ENCODE measurements around the gene MRPL44.
"Not testable (repeated sequence)": the region's sequence is repeated elsewhere in the genome, so short reads cannot be mapped to it uniquely, and the experiment has no call there.

Gene MRPL44

DNA sequence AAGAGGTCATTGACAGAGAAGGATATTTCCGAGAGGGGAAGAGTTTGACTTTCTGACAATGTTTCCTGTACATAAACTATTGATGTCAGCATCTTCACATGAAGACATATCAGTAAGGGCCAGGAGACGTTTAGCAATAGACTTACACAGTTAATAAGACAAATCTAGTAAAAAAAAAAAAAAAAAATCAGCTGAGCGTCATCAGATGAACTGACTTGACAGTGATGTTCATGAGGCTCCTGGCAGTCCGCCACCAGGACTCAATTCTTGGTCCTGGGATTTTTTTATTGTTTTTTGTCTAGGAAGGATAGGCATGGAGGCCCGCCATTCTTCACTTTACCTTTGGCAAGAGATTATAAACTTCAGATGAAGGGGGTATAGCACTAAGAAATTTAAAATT is 14.5 kb downstream of the MRPL44 start:
- no peak for DNase-seq

DNA sequence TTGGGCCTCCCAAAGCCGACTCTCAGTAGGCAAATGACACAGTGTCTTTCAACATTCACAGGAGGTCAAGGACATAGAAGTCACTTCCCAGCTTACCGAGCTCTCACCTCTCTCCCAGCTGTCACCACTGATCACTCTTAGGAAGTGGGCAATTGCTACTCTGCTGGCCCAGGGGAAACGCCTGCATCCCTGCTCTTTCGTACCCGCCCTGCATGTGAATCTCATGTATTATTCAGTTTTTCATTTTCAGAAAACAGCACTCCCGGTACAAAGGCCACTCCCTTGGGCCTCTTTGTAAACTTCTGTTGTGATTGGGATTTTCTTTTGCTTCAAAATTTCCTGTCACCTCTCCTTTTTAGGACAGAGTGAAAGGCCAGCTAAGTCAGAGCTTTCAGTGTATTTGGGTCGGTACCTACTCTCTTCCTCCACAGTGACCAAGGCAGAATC is 15.4 kb downstream of the MRPL44 start:
- DNase-seq = no peak

DNA sequence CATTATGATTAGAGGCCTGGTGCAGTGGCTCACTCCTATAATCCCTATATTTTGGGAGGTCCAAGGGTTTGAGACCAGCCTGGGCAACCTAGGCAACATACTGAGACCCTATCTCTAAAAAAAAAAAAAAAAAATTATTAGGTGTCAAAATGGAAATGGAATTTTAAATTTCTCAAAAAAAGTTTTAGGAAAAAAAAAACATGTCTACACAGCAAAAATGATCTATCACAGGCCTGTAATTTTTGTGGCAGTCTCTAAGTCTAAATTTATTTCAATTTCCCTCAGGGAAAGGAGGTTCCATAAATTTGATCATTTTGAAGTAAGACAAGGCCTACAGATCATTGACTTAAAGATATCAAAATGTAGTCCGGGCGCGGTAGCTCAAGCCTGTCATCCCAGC is 16.3 kb downstream of the MRPL44 start:
- no peak for DNase-seq

DNA sequence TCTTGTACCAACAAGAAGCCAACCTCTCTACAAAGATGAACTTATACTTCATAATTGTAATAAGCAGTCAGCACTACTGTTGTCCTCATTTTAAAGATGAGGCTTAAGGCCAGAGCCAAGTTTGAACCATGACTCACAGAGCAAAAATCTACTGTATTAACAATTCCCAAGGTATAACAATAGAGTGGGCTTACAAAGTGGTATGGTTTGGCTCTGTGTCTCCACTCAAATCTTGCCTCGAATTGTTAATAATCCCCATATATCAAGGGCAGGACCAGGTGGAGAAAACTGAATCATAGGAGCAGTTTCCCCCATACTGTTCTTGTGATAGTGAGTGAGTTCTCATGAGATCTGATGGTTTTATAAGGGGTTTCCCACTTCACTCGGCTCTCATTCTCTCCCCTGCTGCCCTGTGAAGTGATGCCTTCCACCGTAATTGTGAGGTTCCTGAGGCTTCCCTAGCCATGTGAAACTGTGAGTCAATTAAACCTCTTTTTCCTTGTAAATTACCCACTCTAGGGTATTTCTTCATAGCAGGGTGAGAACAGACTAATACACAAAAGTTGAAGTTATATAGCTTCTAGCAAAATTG is 19.5 kb downstream of the MRPL44 start:
- no peak for DNase-seq

DNA sequence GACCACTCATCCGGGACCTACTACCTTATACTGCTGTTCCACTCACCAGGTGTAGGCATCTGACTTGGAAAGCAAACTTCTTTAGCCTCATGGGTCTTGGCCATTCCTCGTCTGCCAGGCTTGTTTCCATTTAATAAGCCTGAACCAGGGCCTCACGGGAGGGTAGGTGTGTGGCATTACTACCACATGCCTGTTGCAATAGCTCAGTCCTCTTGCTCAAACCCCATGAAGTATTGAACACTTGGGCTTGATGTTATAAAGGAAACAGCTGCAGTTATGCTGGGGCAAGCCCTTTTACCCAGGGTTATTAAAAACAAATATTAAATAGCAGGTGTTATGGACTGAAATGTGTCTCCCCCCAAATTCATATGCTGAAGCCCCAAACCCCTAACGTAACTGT is 21.2 kb downstream of the MRPL44 start:
- no peak for DNase-seq

DNA sequence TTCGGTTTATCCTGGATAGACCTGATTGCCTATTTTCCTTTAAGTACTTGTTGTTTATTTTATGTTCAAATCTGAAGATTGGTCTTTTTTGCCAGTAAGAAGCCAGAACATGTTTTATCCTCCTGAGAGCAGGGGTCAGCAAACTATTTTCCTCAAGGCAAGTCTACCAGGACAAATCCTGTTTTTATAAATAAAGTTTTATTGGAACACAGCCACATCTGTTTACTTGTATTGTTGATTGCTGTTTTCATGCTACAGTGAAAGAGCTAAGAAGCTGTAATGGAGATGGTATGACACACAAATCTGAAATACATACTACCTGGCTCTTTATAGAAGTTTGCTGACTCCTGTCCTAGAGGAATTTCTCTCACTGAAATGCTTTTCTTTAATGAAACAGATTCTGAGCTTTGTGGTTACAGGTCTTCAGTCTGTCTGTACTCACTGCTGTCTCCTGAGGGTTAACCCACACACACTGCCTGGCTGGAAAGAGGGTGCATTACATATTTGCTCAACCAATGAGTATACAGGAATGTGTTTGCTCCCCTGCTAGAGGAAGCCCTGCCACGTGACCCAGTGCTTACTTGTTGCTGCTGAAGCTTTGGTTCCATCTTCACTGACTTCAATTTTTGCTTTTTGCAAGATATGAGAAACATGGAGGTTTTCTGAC is 22.6 kb downstream of the MRPL44 start:
- no peak for DNase-seq

DNA sequence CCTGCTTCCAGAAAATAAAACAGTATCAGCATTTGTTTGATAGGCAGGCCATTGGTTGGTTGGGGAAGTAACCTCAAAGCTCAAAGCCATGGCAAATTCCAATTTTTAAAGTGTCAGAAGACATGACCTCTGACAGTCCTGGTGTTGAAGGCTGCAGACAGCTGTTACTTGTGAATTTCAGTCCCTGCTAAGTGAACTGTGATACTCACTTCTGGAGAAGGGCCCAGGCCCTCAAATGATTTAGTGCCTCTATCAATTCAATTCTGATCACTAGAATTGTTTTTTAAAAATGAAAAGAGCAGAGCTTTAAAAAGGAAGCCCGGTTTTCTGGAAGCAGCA is 23.1 kb downstream of the MRPL44 start:
- no peak for DNase-seq

DNA sequence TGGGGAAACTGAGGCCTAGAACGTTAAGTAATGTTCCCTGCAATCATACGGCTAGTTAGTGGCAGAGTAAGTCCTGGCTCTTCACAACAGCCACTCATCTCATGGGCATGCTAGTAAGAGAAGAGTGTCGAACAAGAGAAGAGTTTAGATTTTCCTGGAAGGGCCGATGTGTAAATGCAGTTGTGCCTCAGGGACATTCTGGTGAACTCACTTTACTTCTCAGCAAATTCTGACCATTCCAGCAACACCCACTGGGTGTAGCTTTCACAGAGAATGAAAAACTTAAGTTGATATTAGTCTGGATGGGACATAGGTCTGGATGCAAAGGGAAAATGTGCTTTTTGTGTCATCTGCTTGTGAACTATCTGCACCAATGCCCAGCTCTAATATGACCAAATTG is 23.5 kb downstream of the MRPL44 start:
- DNase-seq = no peak

DNA sequence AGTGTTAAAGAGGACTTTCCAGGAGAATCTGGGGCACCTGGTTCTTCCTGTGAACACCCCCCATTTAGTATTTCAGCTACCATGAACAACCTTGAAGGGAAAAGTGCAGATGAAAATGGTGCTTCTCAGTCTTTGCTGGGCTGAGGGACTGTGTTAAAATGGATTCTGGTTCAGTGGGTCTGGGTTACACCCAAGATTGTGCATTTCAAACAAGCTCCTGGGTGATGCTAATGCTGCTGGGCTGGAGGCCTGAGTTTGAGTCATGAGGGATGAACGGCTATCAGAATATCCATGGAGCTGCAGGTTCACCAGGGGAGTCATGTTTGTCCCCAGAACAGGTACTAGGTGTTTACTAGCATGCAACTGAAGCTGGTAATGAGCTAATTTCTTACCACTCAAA is 24.0 kb downstream of the MRPL44 start:
- DNase-seq = no peak

DNA sequence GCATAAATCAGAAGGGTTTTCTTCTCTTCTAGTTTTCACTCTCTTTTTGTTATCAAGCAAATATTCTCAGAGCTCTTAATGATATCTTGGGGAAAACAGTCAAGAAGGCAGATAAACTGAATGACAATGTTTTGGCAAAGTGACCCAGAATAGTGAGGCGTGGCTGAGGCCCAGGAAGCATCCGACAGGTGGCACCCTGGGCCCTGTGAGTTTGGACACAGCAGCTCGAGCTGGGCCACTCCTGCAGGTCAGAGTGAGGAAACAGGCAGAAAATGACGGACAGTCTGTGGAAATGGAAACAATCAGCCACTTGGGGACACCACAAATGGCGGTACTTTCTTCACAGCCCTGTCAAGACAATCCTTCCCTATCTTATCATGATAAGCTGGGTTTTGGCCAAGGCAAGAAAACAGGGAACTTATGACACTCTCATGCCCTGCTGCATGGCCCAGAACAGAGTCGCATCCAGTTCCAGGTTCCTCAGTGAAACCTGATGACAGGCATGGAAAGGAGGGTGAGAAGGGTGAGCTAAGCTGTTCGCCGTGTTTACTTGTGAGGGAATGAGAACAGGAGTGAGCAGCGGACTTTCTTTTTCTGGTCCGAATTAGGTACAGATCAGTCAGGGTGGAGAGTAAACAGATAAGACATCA is 32.1 kb downstream of the MRPL44 start:
- DNase-seq = no peak

DNA sequence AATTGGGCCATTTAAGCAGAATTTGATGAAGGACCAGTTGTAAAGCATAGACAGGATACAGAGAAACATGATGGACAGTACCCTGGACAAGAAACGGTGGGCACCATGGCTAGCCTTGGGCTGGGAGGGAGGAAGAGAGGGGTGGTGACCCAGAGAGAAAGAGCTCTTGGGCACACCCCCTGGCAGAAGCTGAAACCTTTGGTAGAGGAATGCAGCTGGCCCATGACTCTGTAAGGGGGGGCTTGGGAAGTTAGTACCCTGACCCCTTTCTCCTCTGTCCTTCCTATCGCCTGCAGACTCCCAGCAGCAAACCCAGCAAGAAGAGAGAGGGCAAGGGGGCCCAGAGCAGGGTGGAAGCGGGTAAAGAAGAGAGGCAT is 32.6 kb downstream of the MRPL44 start:
- DNase-seq = no peak

DNA sequence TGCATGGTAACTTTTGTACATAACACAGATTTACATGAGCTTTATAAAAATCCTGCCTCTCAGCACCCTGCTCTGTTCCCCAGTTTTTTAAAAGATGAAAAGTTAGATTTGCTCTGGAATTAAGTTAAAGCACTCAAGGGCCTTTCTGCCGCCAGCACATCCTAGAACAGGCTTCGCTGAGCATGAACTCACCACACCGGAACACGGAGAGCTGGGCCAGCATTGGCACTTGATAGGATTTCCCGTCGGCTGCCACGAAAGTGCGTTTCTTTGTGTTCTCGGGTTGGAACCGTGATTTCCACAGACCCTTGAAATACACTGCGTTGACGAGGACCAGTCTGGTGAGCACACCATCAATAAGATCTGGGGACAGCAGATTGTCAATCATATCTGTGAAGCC is 34.3 kb downstream of the MRPL44 start:
- DNase-seq = no peak

DNA sequence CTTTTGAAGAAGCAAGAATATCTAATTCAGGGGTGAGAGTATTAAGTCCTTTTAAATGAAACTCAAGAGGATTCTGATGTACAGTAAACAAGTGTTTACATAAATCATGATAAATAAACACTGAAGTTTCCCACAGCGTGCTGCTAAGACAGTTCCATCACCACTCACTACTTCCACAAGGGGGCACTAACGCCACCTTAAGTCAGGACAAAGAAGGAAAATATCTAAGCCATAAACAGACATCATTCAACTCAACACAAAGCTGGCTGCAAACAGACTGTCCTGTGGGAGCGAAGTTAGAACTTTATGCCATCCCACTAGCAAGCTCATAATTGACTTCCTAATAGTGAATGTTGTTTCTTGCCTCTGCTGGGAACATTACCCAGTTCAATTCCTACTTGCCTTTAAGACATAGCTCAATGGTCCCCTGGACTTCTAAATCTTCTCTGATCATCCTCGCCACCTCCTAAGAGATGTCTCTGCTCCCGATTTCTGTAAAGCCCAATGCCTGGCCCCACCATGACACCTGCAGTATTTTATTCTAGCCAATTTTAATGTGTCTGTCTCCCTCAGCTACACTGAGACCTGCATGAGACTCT is 36.5 kb downstream of the MRPL44 start:
- peak in 10 of 14 donors; percentile 3 to 38 (median 28) for DNase-seq

DNA sequence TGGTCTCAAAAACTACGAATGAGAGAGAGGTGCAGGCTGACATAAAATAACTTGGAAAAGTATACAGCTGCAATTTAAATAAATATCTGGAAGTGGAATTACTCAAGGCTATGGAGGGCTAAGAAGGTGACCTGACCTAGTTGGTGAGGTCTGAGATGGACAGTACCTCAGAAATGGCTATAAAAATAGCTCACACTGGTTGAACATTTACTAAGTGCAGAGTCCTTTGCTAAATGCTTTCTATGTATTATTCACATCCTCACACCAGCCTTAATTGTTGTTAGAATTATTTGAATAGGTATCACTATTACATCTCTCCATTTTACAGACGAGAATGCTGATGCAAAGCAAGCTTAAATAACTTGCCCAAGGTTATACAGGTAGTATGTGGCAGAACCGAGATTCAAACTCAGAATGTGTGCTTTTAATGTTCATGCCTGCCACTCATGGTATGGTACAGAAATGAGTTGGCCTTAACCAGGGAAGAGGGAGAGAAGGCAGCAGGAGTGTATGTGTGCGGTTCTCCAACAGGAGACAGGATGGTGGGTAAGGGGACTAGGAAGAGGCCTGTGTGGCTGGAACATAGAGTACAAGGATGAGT is 37.4 kb downstream of the MRPL44 start:
- no peak for DNase-seq

DNA sequence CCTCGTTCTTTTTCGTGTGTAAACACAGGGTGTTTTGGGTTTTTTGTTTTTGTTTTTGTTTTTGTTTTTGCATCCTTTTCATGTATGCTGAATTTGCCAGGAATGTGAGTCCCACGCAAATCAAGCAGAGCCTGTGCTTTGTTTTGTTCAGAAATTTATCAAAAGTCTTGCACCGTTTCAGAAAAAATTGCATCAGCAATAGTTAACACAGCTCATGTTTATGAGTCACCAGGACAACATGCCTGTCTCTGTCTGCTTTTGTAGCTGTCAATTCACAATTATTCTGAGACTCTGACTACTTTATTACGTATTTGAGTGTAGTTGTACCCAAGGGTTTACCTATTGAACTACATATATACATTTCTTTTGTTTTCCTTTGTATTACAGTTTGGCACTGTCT is 38.3 kb downstream of the MRPL44 start:
- DNase-seq = no peak

DNA sequence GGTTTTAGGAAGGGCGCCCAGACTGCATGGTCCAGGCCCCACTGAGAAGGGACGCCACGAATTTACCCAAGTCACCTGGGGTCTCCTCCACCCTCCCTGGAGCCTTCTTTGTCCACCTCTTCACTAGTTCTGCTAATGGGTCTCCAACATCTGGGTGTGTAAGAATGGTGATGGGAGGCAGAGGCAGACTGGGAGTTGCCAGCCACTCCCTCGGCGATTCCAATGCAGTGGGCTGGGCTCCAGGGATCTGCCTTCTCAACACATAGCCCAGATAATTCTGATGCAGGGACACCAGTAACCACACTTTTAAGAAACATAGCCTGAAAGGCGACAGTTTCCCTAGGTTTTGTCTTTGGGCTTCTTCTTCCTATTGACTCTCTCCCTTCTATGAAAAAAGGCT is 39.1 kb downstream of the MRPL44 start:
- no peak for DNase-seq

DNA sequence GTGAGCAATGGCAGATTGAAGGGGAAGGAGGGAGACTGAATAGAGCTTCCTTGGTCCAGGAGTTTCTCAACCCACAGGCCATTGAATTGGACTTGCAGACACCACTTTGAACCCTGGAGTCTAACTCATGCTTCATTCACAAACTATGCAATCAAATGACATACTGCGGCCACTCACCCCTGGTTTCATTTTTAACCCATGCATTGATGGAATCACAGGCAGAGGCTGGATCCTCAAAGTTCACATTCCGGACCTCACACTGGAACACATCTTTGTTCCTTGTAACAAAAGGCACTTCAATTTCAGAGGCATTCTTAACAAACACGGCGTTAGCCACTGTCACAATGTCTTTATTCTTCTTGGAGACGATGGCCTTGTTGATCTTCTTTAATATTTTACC is 40.7 kb downstream of the MRPL44 start:
- no peak for DNase-seq

DNA sequence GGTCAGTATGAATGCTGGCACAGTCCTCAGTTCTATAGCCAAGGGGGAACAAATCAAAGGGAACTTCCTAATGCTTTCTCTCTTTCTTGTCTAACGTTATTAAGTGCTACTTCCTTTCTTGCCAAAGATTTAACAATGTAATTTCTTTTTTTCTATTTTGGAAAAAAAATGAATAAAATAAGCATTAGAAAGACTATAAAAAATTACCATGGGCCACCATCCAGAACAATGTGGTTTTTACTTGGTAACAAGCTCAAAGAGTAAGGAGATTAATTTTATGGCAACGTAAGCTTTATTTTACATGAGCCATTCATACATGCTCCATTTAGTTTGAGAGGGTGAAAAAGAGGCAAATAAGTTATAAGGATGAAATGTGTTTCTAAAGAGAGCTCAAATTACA is 41.7 kb downstream of the MRPL44 start:
- DNase-seq = no peak

DNA sequence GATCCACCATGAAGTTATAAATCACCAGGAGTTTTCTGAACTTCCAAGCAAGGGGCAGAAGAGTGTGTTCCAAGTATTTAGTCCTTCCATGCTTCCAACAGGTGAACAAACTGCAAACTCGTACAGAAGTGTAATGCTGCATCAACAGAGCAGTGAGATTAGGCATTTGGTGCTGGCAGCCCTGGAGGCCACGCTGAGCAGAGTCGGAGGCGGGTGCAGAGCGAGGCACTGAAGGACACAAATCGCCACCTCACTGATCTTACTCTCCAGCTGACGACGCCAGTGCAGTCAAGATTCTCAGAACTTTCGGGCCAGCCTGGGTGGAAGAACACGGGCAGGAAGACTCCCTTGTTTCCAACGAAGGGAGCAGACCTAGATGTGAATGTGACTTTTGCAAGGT is 42.6 kb downstream of the MRPL44 start:
- DNase-seq = no peak

DNA sequence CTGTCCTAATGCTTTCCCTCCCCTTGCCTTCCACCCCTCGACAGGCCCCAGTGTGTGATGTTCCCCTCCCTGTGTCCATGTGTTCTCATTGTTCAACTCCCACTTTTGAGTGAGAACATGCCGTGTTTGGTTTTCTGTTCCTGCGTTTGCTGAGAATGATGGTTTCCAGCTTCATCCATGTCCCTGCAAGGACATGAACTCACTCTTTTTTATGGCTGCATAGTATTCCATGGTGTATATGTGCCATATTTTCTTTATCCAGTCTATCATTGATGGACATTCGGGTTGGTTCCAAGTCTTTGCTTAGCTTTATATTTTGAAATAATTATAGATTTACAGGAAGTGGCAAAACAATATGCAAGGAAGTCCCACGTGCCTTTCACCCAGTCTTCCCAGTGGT is 43.4 kb downstream of the MRPL44 start:
- not testable (repeated sequence) for DNase-seq

DNA sequence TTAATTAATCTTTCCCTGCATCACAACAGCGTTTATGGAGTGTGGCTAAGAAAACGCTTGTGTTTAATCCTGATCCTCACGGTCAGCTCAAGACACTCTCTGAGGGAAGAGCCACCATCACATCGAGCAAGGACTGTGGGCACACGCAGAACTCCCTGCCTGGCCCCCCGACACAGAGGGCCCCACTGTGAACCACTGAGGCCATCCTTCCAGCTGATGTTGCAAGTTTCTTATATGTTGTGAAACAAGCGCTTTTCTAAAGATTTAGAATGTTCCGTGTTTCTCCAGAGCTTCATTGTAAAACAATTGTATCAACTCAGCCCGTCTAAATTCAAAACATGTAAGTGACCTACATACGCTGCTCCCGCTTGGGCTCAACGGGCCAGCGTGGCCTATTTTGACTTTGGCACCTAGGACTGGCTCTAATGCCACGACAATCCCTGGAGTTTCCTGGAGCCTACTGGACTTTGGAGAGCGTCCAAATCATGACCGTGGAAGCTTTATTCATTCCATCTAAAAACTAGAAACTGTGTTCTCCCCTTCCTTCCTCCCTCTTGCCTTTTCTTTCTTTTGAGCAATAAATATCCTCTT is 46.9 kb downstream of the MRPL44 start:
- DNase-seq = peak in 6 of 14 donors; percentile 16 to 48 (median 26)

DNA sequence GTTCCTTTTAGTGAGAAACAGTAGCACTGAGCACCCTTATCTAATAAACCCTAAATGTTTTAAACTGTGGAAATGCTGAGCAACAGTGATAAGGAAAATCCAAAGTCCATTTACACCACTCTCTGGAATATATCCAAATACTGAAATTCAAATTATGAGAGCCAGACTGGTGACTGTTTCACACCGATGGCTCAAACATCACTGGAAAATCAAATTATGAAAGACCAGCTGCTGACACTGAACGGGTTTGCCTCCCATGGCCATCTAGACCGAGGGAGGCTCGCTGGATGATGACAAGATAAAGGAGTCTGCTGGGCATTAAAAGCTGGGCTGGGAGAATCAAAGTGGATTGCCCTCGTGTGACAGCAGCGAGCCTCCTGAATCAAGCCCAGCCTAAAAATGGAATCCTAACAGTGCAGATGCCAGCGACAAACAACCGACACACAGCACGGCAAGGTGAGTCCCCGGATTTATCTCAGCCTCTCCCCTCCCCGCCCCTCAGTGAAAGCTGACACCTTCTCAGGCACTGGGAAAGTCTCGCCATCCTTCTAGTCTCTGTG is 51.5 kb downstream of the MRPL44 start:
- no peak for DNase-seq
